ENCODE data around the gene SRM.
"Not testable (repeated sequence)": the region's sequence is repeated elsewhere in the genome, so short reads cannot be mapped to it uniquely, and the experiment has no call there.

SRM gene

DNA sequence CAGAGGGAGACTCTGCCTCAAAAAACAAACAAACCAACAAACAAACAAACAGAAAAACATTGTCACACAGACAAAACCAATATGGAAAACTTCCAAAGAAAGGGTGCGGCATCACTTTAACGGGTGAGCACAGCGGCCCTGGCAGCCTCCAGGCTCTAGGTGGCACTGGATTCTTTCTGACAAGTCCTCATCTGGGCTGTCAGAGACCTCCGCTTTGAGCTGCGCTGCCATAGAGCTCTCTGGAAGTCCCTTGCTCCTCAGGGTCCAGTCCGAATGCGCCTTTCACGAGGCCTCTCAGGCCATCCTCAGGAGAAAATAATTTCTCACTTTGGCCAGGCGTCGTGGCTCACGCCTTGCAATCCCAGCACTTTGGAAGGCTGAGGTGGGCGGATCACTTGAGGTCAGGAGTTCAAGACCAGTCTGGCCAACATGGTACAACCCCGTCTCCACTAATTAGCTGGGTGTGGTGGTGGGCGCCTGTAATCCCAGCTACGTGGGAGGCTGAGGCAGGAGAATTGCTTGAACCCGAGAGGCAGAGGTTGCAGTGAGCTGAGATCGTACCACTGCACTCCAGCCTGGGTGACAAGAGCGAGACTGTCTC is 4.2 kb upstream of the SRM start:
- DNase-seq: peak in 1 of 2 experiments; percentile 10

GRCh38 chr1:11062965-11063401 is 3.2 kb upstream of the SRM start:
- no peak for DNase-seq

DNA sequence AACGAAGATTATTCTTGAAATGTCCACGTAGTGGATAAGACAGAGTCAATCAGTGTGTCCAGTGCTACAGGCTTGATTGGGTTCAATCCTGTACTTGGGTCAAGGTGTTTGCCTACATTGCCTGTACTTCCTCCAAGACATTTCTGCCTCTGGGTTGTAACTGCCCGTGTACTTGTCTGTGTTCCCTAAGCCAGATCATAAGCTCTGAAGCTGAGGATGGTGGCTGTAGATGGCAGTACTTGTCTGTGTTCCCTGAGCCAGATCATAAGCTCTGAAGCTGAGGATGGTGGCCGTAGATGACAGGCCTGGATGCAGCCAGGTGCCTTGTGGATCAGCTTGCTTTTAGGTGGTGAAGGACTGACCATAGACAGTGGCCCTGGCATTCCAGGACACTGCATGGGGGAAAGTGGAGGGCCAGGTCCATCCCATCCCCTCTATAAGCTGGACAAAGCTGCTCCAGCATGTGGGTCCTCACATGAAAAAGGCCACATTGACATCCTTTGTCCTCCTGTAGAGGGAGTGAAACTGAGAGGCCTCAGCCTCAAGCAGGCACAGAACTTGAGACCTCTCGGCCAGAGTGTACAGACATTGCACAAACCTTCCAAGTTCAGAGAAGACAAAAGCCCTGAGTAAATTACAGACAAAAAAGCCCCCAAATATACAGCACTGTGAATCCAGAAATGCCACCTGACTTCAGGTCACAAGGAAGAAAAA is 2.0 kb upstream of the SRM start:
- DNase-seq: no peak

DNA sequence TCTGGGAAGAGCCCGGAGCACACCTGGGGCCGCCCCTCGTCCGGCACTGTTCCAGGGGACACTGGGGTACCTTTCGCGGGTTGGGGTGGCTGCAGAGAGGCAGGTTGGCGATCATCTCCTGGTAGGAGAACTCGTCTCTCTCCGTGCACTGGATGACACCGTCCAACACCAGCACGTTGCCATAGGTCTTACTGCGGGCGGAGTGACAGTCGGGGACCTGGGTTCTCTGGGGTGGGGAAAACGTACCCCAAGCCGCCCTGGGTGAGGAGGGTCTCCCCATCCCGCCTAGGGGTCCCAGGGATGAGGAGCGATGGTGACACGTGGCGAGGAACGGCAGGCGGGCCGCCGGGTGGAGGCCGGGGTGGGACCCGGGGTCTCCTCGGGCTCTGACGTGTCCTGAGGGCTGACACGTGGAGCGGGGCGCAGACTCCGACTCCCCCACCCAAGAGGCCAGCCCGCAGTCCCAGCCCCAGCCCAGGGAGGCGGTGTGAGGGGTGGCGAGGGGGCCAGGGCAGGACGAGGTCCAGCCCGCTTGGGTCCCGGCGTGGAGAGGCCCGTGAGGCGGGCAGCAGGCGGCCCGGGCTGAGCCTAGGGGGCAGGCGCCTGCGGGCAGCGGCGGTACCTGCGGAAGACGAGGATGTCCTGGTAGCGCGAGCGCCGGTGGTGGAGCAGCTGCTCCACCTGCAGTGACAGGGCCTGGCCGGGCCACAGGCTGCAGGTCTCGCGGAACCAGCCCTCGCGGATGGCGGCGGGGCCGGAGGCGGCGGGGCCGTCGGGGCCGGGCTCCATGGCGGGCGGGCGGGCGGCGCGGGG is 457 bp downstream of the SRM start:
- DNase-seq: no peak

DNA sequence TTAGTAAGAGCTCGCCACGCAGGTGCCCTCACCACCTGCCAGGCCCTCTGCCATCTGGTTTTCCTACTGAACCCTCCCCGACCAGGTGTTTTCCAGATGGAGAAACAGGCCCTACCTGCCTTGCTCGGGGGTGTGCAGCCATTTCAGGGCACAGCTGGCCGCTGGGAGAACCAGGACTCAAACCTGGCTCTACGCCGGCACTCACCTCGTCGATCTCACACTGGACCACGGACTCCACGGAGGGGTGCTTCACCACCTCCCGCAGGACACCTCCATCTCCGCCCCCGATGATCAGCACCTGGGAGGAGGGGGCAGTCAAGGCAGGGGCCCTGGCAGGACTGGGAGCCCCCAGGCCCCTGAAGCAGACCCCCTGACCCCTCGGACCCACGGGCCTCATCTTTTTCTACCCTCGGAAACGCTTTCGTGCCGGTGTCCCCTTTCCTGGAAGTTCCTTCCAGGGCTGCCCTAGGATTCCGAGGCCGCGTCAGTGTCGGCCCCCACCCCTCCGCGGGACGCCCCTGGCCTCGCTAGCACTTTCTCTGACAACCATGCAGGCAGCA is 1.1 kb downstream of the SRM start:
- DNase-seq: no peak

- DNase-seq: no peak
Measured at GRCh38 chr1:11058026-11058425, 1.8 kb downstream of the SRM start.

GRCh38 chr1:11057477-11057876 is 2.3 kb downstream of the SRM start:
- no peak for DNase-seq

DNA sequence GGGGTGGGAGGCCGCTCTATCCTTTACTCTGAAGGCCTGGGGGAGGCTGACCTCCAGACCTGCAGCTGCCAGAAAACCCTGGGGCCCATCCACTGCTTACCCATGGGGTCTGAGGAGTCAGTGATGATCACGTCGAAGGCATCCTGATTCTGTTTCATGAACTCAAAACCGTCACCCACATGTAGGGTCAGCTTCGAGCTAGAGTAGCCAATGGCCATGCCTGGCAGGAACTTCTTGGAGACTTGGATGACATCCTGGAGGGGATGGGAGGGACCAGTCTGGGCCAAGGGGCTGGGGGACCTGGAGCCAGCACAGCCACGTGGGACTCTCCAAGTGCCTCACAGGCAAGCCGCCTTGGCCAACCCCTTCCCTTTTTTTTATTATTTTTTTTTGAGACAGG is 3.3 kb downstream of the SRM start:
- no peak for DNase-seq

DNA sequence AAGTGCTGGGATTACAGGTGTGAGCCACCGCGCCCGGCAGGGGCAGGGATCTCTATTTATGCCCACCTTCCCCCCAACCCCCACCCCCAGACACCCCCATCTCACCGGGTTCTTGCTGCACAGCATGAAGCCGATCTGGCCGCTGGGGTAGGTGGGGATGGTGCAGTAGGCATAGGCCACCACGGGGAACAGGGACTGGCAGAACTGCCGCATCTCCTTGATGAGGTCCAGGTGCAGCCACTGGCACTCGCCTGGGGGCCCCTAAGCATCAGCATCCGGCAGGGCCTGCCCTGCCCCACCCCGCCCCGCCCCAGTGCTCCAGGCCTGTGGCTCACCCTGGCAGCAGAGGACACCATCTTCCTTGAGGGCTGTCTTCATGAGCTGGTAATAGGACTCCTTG is 4.1 kb downstream of the SRM start:
- DNase-seq: no peak

GRCh38 chr1:11054666-11055065 is 5.2 kb downstream of the SRM start:
- no peak for DNase-seq

GRCh38 chr1:11054181-11054580 is 5.6 kb downstream of the SRM start:
- no peak for DNase-seq

DNA sequence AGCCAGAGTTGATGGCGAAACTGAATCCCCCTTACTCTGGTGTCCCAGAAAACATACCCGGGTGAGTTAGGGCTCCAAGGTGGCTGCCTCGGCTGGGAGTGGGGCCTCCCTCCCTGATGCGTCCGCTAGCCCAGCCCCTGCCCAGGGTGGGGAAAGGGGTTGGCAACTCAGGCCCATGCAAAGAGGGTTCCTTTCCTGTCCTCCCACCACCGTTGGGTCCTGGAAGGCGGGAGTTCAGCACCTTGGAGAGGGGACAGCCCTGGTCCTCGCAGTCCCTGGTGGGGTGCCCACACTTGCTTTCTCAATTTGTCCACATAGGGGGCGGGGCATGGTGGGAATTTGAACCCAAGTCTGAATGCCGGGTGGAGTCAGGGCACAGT is 6.1 kb downstream of the SRM start:
- DNase-seq: no peak

DNA sequence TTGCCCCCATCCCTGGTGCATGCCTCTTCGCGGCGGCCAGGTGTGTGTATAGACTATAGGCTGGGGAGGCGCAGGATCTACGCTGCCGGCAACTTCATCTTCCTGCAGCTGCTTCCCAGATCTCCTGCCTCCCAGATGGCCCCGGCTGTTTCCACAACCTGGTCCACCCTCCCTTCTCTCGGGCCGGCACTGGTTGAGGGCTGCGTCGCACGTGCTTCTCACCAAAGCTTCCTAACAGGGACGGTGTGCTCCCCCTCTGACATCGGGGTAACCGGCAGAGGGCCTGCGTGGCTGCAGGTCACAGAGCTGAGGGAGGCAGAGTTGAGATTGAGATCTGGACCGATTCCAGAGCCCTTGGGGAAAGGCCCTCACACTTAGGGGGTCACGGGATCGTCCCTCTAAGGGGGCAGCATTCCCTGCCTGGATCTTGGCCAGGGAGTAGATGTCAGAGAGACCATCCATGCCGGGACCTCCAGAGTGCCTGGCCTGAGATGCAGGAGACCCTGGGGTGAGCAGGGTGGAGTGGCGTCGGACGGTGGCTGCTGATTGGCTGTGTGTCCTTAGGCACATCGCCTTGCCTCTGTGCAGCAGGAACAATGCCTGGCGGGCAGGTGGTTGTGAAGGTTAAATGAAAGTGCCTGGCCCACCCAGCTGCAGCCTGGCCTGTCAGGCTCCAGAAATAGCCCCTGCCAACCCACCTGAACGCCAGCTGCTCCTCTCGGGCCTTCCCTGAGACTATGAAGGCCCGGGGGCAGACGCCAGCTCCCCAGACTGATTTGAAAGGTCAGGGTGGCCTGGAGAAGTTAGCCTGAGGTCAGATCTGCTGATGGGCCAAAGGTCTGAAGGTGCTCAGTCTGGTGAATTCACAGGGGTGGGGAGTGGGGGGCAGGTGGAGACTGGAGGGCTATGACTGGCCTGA is 6.7 kb downstream of the SRM start:
- no peak for DNase-seq

DNA sequence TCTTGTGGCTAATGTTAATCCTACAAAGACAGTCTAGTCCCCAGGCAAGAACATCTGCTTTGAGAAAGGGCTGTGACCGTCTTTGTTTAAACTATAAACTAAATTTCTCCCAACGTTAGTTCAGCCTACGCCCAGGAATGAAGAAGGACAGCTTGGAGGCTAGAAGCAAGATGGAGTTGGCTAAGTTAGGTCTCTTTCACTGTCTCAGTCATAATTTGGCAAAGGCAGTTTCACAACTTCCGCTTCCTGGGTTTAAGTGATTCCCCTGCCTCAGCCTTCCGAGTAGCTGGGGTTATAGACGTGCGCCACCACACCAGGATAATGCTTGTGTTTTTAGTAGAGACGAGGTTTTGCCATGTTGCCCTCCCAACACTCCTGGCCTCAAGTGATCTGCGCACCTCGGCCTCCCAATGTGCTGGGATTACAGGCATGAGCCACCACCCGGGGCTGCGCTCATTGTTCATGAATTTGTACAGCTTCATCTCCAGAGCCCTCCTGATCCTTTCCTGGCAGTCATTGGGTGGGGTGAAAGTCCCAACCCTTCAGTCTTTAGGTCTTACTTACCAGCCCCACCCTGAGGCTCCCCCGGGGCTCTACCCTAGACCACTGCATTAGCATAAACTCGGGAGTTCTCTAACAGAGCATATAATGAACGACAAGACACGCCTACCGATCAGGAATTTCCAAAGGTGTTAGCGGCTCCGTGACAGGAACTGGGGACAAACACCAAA is 7.9 kb downstream of the SRM start:
- DNase-seq: no peak

DNA sequence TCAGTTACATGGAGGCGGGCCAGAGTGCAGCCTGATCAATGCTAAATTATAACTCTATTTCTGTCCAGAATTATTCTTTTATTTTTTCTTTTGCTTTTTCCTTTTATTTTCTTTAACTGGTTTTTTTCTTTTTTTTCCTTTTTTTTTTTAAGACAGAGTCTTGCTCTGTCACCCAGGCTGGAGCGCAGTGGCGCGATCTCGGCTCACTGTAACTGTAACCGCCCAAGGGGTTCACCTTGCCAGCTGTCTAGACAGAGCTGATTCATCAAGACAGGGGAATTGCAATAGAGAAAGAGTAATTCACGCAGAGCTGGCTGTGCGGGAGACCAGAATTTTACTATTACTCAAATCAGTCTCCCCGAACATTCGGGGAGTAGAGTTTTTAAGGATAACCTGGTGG is 8.7 kb downstream of the SRM start:
- DNase-seq: not testable (repeated sequence)

DNA sequence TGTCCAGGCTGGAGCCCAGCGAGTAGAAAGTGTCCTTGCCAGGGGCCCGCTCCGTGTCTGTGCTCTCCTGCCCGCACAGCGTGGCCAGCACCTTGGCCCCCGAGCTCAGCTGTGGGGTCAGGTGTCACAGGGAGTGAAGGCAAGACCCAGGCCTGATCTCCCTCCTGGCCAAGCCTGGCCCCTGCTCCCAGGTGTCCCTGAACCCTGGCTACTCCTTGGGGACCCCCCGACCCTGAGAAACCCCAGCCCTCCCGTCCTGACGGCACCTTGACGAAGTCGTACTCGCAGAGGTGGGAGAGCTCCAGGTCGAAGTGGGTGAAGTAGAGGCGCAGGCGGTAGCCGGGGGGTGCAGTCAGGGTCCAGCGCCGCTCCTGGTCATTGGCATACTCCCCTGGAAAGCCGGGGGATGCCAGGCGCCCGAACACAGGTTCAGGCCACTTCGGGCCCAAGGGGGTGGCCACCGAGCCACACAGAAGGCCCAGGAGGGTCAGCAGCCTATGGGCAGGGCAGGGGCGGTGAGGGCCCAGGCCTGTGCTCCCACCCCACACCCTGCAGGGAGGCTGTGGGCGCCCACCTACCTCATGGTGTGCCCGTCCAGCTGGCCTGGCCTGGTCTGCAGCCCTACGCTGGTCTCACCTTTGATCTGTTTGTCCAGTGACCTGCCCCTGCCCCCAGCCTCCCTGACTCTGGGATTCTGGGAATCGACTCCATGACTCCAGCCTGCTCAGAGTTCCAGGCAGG is 13.0 kb downstream of the SRM start, which contains the start of gene MASP2:
Gene MASP2 (minus strand): TSS at position 615 of the 741 bp plus-strand sequence. CDS start 32 bp downstream, at position 583.
- DNase-seq: no peak

GRCh38 chr1:11046270-11046566 is 13.6 kb downstream of the SRM start:
- no peak for DNase-seq

GRCh38 chr1:11045428-11046269 is 14.2 kb downstream of the SRM start:
- DNase-seq: no peak

- DNase-seq: no peak
Measured at GRCh38 chr1:11044849-11045427, 14.9 kb downstream of the SRM start.

Data from SW 1271 (cell line).